HG03045 (cell line): ENCODE results near the gene CCDC71L.
"Not testable (repeated sequence)": the region's sequence is repeated elsewhere in the genome, so short reads cannot be mapped to it uniquely, and the experiment has no call there.

Source experiments
- ATAC-seq: cut with Tn5 transposase; IDR thresholded peaks from one replicate; pipeline ENCODE4 v1.9.1; 2021; ENCODE audit warnings: mild to moderate bottlenecking, moderate library complexity; ENCODE audit not compliant: unreplicated experiment

CCDC71L gene

GRCh38 chr7:106660862-106661720 lies at the start of gene CCDC71L:
CCDC71L (minus strand) TSS chr7:106661158; CDS start chr7:106660896, 262 bp downstream.
- peak; percentile 84 for ATAC-seq

- not testable (repeated sequence) for ATAC-seq
These were observed 48.6 kb upstream of the CCDC71L start for GRCh38 chr7:106709604-106710003.

- ATAC-seq, result no peak
These were observed 43.3 kb upstream of the CCDC71L start for GRCh38 chr7:106704000-106704840.

GRCh38 chr7:106693677-106694353 lies 32.9 kb upstream of the CCDC71L start:
- no peak for ATAC-seq

- ATAC-seq, result no peak
These were observed 31.6 kb upstream of the CCDC71L start for GRCh38 chr7:106692450-106693051.

- not testable (repeated sequence) for ATAC-seq
These were observed 27.2 kb upstream of the CCDC71L start for GRCh38 chr7:106688161-106688560.

GRCh38 chr7:106683941-106684340 lies 23.0 kb upstream of the CCDC71L start:
- ATAC-seq, result no peak

GRCh38 chr7:106681815-106682495 lies 21.0 kb upstream of the CCDC71L start:
- no peak for ATAC-seq

GRCh38 chr7:106679153-106679931 lies 18.4 kb upstream of the CCDC71L start:
- ATAC-seq, result no peak

- ATAC-seq, result no peak
These were observed 17.8 kb upstream of the CCDC71L start for GRCh38 chr7:106678795-106679152.

GRCh38 chr7:106676506-106676905 lies 15.5 kb upstream of the CCDC71L start:
- ATAC-seq, result not testable (repeated sequence)

GRCh38 chr7:106673688-106674087 lies 12.7 kb upstream of the CCDC71L start:
- ATAC-seq, result not testable (repeated sequence)

GRCh38 chr7:106671930-106672329 lies 11.0 kb upstream of the CCDC71L start:
- not testable (repeated sequence) for ATAC-seq

- no peak for ATAC-seq
These were observed 10.2 kb upstream of the CCDC71L start for GRCh38 chr7:106671160-106671559.

- ATAC-seq, result no peak
These were observed 8.0 kb upstream of the CCDC71L start for GRCh38 chr7:106668861-106669524.

- no peak for ATAC-seq
These were observed 5.4 kb upstream of the CCDC71L start for GRCh38 chr7:106666353-106666752.

- no peak for ATAC-seq
These were observed 3.4 kb upstream of the CCDC71L start for GRCh38 chr7:106664343-106664742.

GRCh38 chr7:106659963-106660861 lies 746 bp downstream of the CCDC71L start:
- peak; percentile 71 for ATAC-seq
